Suprapubic skin (tissue), 4 donors: ENCODE measurements around the gene PTPRM.

Experiments used
- EP300 ChIP-seq: sonication (generic); formaldehyde crosslinking; IDR thresholded peaks from one replicate; pipeline ENCODE4 v1.6.1; 2017; ENCODE audit warnings: antibody characterized with exemption
- POLR2A ChIP-seq, 2 donors: fragments of 450-650 bp; IDR thresholded peaks; one replicate each; pipeline ENCODE4 v1.6.1; 2017; ENCODE audit warnings: antibody characterized with exemption in 2 of 2, mild to moderate bottlenecking in 2 of 2, moderate library complexity in 2 of 2
- POLR2AphosphoS5 ChIP-seq, 3 donors: sonication (generic); formaldehyde crosslinking; IDR thresholded peaks; one replicate each; pipeline ENCODE4 v1.6.1; 2017; ENCODE audit warnings: antibody characterized with exemption in 3 of 3
- TF ChIP-seq, protein P1 (sequence below), 2 donors: fragments of 200-600 bp in 1 of 2; fragments of 450-650 bp in 1 of 2; sonication (generic) in 1 of 2; IDR thresholded peaks; one replicate each; pipeline ENCODE4 v1.5.1; 2016 to 2019; ENCODE audit warnings: antibody characterized with exemption in 2 of 2, mild to moderate bottlenecking in 1 of 2, moderate library complexity in 1 of 2

DNA sequence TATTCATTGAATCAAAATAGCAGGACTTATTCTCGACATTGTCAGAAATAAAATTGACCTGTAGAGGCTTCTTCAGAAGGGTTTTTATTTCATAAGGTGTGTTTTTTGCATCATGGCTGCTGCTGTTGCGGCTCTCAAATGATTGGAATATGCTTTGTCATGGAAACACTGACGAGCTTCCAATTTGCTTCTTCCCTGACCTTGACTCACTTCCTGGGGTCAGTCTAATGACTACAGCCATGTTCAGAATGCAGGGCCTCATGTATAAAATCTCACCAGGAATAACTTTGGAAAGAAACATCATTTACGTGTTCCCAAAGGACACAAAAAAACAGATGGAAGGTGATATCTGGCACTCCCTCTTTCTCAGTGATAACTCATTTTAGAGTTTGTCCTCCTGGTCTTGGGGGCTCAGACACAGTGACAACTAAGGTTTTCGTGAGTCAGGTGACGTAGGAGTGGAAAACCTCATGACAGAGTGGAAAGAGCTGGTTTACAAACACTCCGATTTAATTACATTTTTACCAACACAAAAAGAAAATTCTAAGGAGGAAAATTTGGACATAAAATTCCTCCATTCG is 575.1 kb downstream of the PTPRM start:
- TF ChIP-seq, protein P1, sequence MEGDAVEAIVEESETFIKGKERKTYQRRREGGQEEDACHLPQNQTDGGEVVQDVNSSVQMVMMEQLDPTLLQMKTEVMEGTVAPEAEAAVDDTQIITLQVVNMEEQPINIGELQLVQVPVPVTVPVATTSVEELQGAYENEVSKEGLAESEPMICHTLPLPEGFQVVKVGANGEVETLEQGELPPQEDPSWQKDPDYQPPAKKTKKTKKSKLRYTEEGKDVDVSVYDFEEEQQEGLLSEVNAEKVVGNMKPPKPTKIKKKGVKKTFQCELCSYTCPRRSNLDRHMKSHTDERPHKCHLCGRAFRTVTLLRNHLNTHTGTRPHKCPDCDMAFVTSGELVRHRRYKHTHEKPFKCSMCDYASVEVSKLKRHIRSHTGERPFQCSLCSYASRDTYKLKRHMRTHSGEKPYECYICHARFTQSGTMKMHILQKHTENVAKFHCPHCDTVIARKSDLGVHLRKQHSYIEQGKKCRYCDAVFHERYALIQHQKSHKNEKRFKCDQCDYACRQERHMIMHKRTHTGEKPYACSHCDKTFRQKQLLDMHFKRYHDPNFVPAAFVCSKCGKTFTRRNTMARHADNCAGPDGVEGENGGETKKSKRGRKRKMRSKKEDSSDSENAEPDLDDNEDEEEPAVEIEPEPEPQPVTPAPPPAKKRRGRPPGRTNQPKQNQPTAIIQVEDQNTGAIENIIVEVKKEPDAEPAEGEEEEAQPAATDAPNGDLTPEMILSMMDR (IDR thresholded peaks at IDR 0.05), result no peak
- TF ChIP-seq EP300, result no peak
- no peak for TF ChIP-seq POLR2AphosphoS5 (IDR thresholded peaks at IDR 0.05)
- TF ChIP-seq POLR2A (IDR thresholded peaks at IDR 0.05), result no peak
